K562 (cell line): ENCODE data around the gene HOXA1. TPM values are rescaled to one million over a fixed set of nuclear protein-coding genes. Genes with fewer than 3 reads are reported as not detected.
"Not testable (repeated sequence)": the region's sequence is repeated elsewhere in the genome, so short reads cannot be mapped to it uniquely, and the experiment has no call there.

Experiments
- ATAC-seq: fragments of 200-7000 bp; cut with Tn5 transposase; 3 replicates; pipeline ENCODE4 v1.9.1; 2020; ENCODE audit warnings: moderate library complexity
- BruUV-seq: library from RNA; stranded (reverse); fragments of 400-500 nt; replicated peaks from 2 replicates; lab custom pipeline; 2021; lab: Mats Ljungman, UMichigan
- CTCF ChIA-PET: fragments of 300-600 bp; formaldehyde crosslinking; extraction: SDS; loops from one replicate; lab custom pipeline; 2021; ENCODE audit warnings: low intra/inter-chr PET ratio; lab: Yijun Ruan, JAX
- POLR2A ChIA-PET: fragments of 300-600, 350-650 bp; sonication (Branson Sonifier 250); formaldehyde crosslinking; extraction: SDS; loops from one replicate; lab custom pipeline; 2021; ENCODE audit warnings: antibody characterized with exemption, inconsistent platforms; lab: Yijun Ruan, JAX
- DNase-seq, 4 experiments: peaks; one replicate each; pipeline versions ENCODE4 v3.0.0 to v3.0.0-alpha.2; 2011 to 2018; ENCODE audit warnings: low spot score in 3 of 4, mixed read lengths in 3 of 4; ENCODE audit errors: extremely low read depth in 1 of 4
- FAIRE-seq: peaks from 2 replicates; lab custom pipeline; 2011; peaks lifted over from hg19 to GRCh38; lab: Jason Lieb, UNC
- H2AFZ ChIP-seq: 2 replicates; pipeline ENCODE4 v1.6.0; 2011; ENCODE audit warnings: low read depth, low read length, control low read depth, inconsistent platforms
- H3K27ac ChIP-seq: fragments of 200-600 bp; 3 replicates; pipeline ENCODE4 v1.8.0; 2011; ENCODE audit warnings: low read depth, mild to moderate bottlenecking, control low read depth, inconsistent platforms, low read length, moderate library complexity, mixed read lengths; ENCODE audit errors: extremely low read depth
- H3K27me3 ChIP-seq, 2 experiments: fragments of 300-600 bp in 1 of 2; 2 replicates in 1 of 2; 3 replicates in 1 of 2; pipeline versions ENCODE4 v1.6.0 to v1.8.0; 2011; ENCODE audit warnings: inconsistent platforms in 2 of 2, low read length in 2 of 2, mild to moderate bottlenecking in 1 of 2, mixed read lengths in 1 of 2, moderate library complexity in 1 of 2; ENCODE audit not compliant: control insufficient read depth in 2 of 2, insufficient read depth in 2 of 2
- H3K36me3 ChIP-seq: fragments of 300-600 bp; 3 replicates; pipeline ENCODE4 v1.8.0; 2011; ENCODE audit warnings: mild to moderate bottlenecking, low read length, inconsistent platforms; ENCODE audit not compliant: control insufficient read depth, insufficient read depth
- H3K4me1 ChIP-seq, 2 experiments: fragments of 200-600 bp in 1 of 2; replicated peaks in 1 of 2; 2 replicates in 1 of 2; 3 replicates in 1 of 2; pipeline versions ENCODE4 v1.5.1 to v1.8.0; 2011; ENCODE audit warnings: inconsistent platforms in 2 of 2, low read length in 2 of 2, mild to moderate bottlenecking in 1 of 2, mixed read lengths in 1 of 2, moderate library complexity in 1 of 2; ENCODE audit not compliant: control insufficient read depth in 2 of 2, insufficient read depth in 2 of 2
- H3K4me2 ChIP-seq: 2 replicates; pipeline ENCODE4 v1.6.1; 2011; ENCODE audit warnings: low read length, control low read depth, inconsistent platforms, mixed read lengths; ENCODE audit not compliant: insufficient read depth
- H3K4me3 ChIP-seq: fragments of 200-600 bp; sonication (generic), shearing (Covaris generic); 2 replicates; pipeline ENCODE4 v1.5.1; 2016; ENCODE audit warnings: control low read depth, inconsistent platforms
- H3K79me2 ChIP-seq: fragments of 200-600 bp; 3 replicates; pipeline ENCODE4 v1.8.0; 2011; ENCODE audit warnings: low read length, inconsistent platforms; ENCODE audit not compliant: control insufficient read depth, insufficient read depth
- H3K9ac ChIP-seq, 2 experiments: 2 replicates each; pipeline versions ENCODE4 v1.6.0 to v1.6.1; 2011; ENCODE audit warnings: low read depth in 2 of 2, low read length in 2 of 2, control low read depth in 1 of 2, inconsistent platforms in 1 of 2, mild to moderate bottlenecking in 1 of 2, mixed read lengths in 1 of 2; ENCODE audit not compliant: insufficient read depth in 1 of 2
- H3K9me1 ChIP-seq: one replicate; pipeline ENCODE4 v1.6.0; 2011; ENCODE audit warnings: inconsistent platforms, mild to moderate bottlenecking, low read length, moderate library complexity; ENCODE audit not compliant: control insufficient read depth, insufficient read depth
- H3K9me3 ChIP-seq: replicated peaks from 2 replicates; pipeline ENCODE4 v1.5.1; 2011; ENCODE audit warnings: low read depth, low read length, inconsistent platforms; ENCODE audit not compliant: control insufficient read depth, insufficient read depth
- H4K20me1 ChIP-seq: replicated peaks from 2 replicates; pipeline ENCODE4 v1.6.1; 2011; ENCODE audit warnings: low read length, inconsistent platforms, mixed read lengths; ENCODE audit not compliant: control insufficient read depth, insufficient read depth
- WGBS: fragments of 100-300 bp; shearing (Covaris generic); methylation state at CpG from one replicate; pipeline ENCODE4 v1.1.6; 2016; ENCODE audit warnings: low coverage, mixed read lengths; ENCODE audit not compliant: insufficient coverage; ENCODE audit errors: missing lambda C conversion rate; 5-methylcytosine and 5-hydroxymethylcytosine counted together
- in situ Hi-C: fragments of 300-500 bp; cut with MboI; formaldehyde crosslinking; loops from 4 replicates; pipeline ENCODE4 v1.15.0; 2018; ENCODE audit warnings: inconsistent platforms, mixed read lengths
- intact Hi-C: fragments of 100-400 bp; cut with micrococcal nuclease; formaldehyde crosslinking; loops from 2 replicates; pipeline ENCODE4 v1.14.2; 2022
- polyA plus RNA-seq, 8 experiments: library from polyadenylated mRNA; depleted of rRNA in 4 of 8; stranded (reverse) in 5 of 8; unstranded in 3 of 8; fragments of >200 nt; fragmentation: Nextera tagmentation in 2 of 8; fragmentation: Illumina TruSeq in 1 of 8; extraction: Ambion mirVana in 2 of 8; extraction: Trizol in 1 of 8; gene quantifications; 2 replicates each; pipeline versions ENCODE4 v1.2.1 to v1.2.3, GENCODE V29; 2011 to 2014; ENCODE audit warnings: inconsistent platforms in 1 of 8, missing spikeins in 1 of 8
- small RNA-seq: library from RNA; depleted of rRNA; stranded (forward); fragments of <200 nt; gene quantifications from one replicate; pipeline ENCODE3, GENCODE V24; 2014
- total RNA-seq, 7 experiments: library from RNA; depleted of rRNA in 6 of 7; stranded (reverse); fragments of >200 nt in 6 of 7; fragmentation: Illumina TruSeq in 2 of 7; extraction: Trizol in 2 of 7; gene quantifications; 2 replicates each; pipeline versions ENCODE4 v1.2.1 to v1.2.3, GENCODE V29; 2011 to 2021; ENCODE audit warnings: low replicate concordance in 1 of 7

Gene HOXA1
- total and polyA plus RNA-seq, 9 of the 15 experiments (the other 6 are each of a cell fraction or from before 2014, with no cell fraction given) = 0.03 to 0.63 (median 0.09) TPM; not detected in 4

DNA sequence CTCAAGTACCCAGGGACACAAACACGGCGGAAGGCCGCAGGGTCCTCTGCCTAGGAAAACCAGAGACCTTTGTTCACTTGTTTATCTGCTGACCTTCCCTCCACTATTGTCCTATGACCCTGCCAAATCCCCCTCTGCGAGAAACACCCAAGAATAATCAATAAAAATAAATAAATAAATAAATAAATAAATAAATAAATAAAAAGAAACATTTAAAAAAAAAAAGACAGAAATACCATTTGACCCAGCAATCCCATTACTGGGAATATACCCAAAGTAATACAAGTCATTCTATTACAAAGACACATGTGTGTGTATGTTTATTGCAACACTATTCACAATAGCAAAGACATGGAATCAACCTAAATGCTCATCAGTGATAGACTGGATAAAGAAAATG lies 49.8 kb downstream of the HOXA1 start:
- H4K20me1 ChIP-seq, CTCF ChIA-PET, H3K27me3 ChIP-seq, POLR2A ChIA-PET, intact Hi-C loops, H3K4me1 ChIP-seq, H3K79me2 ChIP-seq, FAIRE-seq, H3K9me3 ChIP-seq, H2AFZ ChIP-seq, H3K27ac ChIP-seq, in situ Hi-C loops, ATAC-seq, H3K4me2 ChIP-seq, H3K4me3 ChIP-seq, H3K9me1 ChIP-seq, H3K36me3 ChIP-seq, H3K9ac ChIP-seq, BruUV-seq, DNase-seq: not testable (repeated sequence)
- no CpG with 5 or more reads among the region's 4 CpGs for WGBS

GRCh38 chr7:27045066-27045465 lies 50.7 kb downstream of the HOXA1 start:
- H3K4me2 ChIP-seq, H3K27me3 ChIP-seq, H3K4me1 ChIP-seq, H3K27ac ChIP-seq, intact Hi-C loops, BruUV-seq, H3K9me1 ChIP-seq, in situ Hi-C loops, H2AFZ ChIP-seq, H3K9ac ChIP-seq, H3K4me3 ChIP-seq, FAIRE-seq, H4K20me1 ChIP-seq, H3K79me2 ChIP-seq, DNase-seq, POLR2A ChIA-PET, H3K9me3 ChIP-seq, ATAC-seq, H3K36me3 ChIP-seq, CTCF ChIA-PET: not testable (repeated sequence)
- WGBS = no CpG with 5 or more reads among the region's 28 CpGs

Small RNA genes lying within 50 kb of the gene (small RNA-seq; reads per million reads assigned to genes)
- gene RF01977 = not detected

Other genes with a start within 250 kb of the HOXA1 start
Only the 7 nearest of the 12 such genes appear.
- gene HOXA2, start 6.7 kb upstream of the HOXA1 start, total RNA-seq (2014; rRNA removed) = not detected in 2 replicates
- not detected in 2 replicates for gene HOXA2, start 6.7 kb upstream of the HOXA1 start, total RNA-seq (2014; rRNA removed; fragmentation: Illumina TruSeq; extraction: Trizol)
- gene HOXA2, start 6.7 kb upstream of the HOXA1 start, total RNA-seq (2015; rRNA removed; fragmentation: Illumina TruSeq; extraction: Trizol) = not detected in 2 replicates
- not detected in 2 replicates for gene HOXA2, start 6.7 kb upstream of the HOXA1 start, total RNA-seq (2021)
- gene HOXA2, start 6.7 kb upstream of the HOXA1 start, polyA plus RNA-seq (2011; rRNA removed) = 0.04 TPM in 1 of 2 replicates, not detected in the other
- gene HOXA2, start 6.7 kb upstream of the HOXA1 start, polyA plus RNA-seq (2014; fragmentation: Illumina TruSeq; extraction: Trizol) = not detected in 2 replicates
- gene HOXA2, start 6.7 kb upstream of the HOXA1 start, polyA plus RNA-seq (2014; fragmentation: Nextera tagmentation; extraction: Ambion mirVana) = not detected
- gene HOXA2, start 6.7 kb upstream of the HOXA1 start, polyA plus RNA-seq (2014; rRNA removed) = not detected in 2 replicates
- not detected in 2 replicates for gene HOXA4, start 34.8 kb upstream of the HOXA1 start, total RNA-seq (2014; rRNA removed)
- gene HOXA4, start 34.8 kb upstream of the HOXA1 start, total RNA-seq (2014; rRNA removed; fragmentation: Illumina TruSeq; extraction: Trizol) = not detected in 2 replicates
- gene HOXA4, start 34.8 kb upstream of the HOXA1 start, total RNA-seq (2015; rRNA removed; fragmentation: Illumina TruSeq; extraction: Trizol) = not detected in 2 replicates
- not detected in 2 replicates for gene HOXA4, start 34.8 kb upstream of the HOXA1 start, total RNA-seq (2021)
- not detected in 2 replicates for gene HOXA4, start 34.8 kb upstream of the HOXA1 start, polyA plus RNA-seq (2011; rRNA removed)
- not detected in 2 replicates for gene HOXA4, start 34.8 kb upstream of the HOXA1 start, polyA plus RNA-seq (2014; fragmentation: Illumina TruSeq; extraction: Trizol)
- not detected for gene HOXA4, start 34.8 kb upstream of the HOXA1 start, polyA plus RNA-seq (2014; fragmentation: Nextera tagmentation; extraction: Ambion mirVana)
- not detected in 2 replicates for gene HOXA4, start 34.8 kb upstream of the HOXA1 start, polyA plus RNA-seq (2014; rRNA removed)
- not detected in 2 replicates for gene HOXA5, start 47.7 kb upstream of the HOXA1 start, total RNA-seq (2014; rRNA removed)
- gene HOXA5, start 47.7 kb upstream of the HOXA1 start, total RNA-seq (2014; rRNA removed; fragmentation: Illumina TruSeq; extraction: Trizol) = not detected in 2 replicates
- not detected in 2 replicates for gene HOXA5, start 47.7 kb upstream of the HOXA1 start, total RNA-seq (2015; rRNA removed; fragmentation: Illumina TruSeq; extraction: Trizol)
- not detected in 2 replicates for gene HOXA5, start 47.7 kb upstream of the HOXA1 start, total RNA-seq (2021)
- gene HOXA5, start 47.7 kb upstream of the HOXA1 start, polyA plus RNA-seq (2011; rRNA removed) = 0.13 TPM in 1 of 2 replicates, not detected in the other
- gene HOXA5, start 47.7 kb upstream of the HOXA1 start, polyA plus RNA-seq (2014; fragmentation: Illumina TruSeq; extraction: Trizol) = not detected in 2 replicates
- not detected for gene HOXA5, start 47.7 kb upstream of the HOXA1 start, polyA plus RNA-seq (2014; fragmentation: Nextera tagmentation; extraction: Ambion mirVana)
- not detected in 2 replicates for gene HOXA5, start 47.7 kb upstream of the HOXA1 start, polyA plus RNA-seq (2014; rRNA removed)
- gene HOXA6, start 51.8 kb upstream of the HOXA1 start, total RNA-seq (2014; rRNA removed) = not detected in 2 replicates
- not detected in 2 replicates for gene HOXA6, start 51.8 kb upstream of the HOXA1 start, total RNA-seq (2014; rRNA removed; fragmentation: Illumina TruSeq; extraction: Trizol)
- gene HOXA6, start 51.8 kb upstream of the HOXA1 start, total RNA-seq (2015; rRNA removed; fragmentation: Illumina TruSeq; extraction: Trizol) = not detected in 2 replicates
- gene HOXA6, start 51.8 kb upstream of the HOXA1 start, total RNA-seq (2021) = not detected in 2 replicates
- gene HOXA6, start 51.8 kb upstream of the HOXA1 start, polyA plus RNA-seq (2011; rRNA removed) = not detected in 2 replicates
- gene HOXA6, start 51.8 kb upstream of the HOXA1 start, polyA plus RNA-seq (2014; fragmentation: Illumina TruSeq; extraction: Trizol) = not detected in 2 replicates
- gene HOXA6, start 51.8 kb upstream of the HOXA1 start, polyA plus RNA-seq (2014; fragmentation: Nextera tagmentation; extraction: Ambion mirVana) = not detected
- gene HOXA6, start 51.8 kb upstream of the HOXA1 start, polyA plus RNA-seq (2014; rRNA removed) = not detected in 2 replicates
- gene HOXA3, start 56.6 kb upstream of the HOXA1 start, total RNA-seq (2014; rRNA removed) = not detected in 2 replicates
- not detected in 2 replicates for gene HOXA3, start 56.6 kb upstream of the HOXA1 start, total RNA-seq (2014; rRNA removed; fragmentation: Illumina TruSeq; extraction: Trizol)
- not detected in 2 replicates for gene HOXA3, start 56.6 kb upstream of the HOXA1 start, total RNA-seq (2015; rRNA removed; fragmentation: Illumina TruSeq; extraction: Trizol)
- gene HOXA3, start 56.6 kb upstream of the HOXA1 start, total RNA-seq (2021) = 0.04 and 0.18 TPM in 2 replicates
- gene HOXA3, start 56.6 kb upstream of the HOXA1 start, polyA plus RNA-seq (2011; rRNA removed) = 0.13 TPM in 1 of 2 replicates, not detected in the other
- gene HOXA3, start 56.6 kb upstream of the HOXA1 start, polyA plus RNA-seq (2014; fragmentation: Illumina TruSeq; extraction: Trizol) = not detected in 2 replicates
- gene HOXA3, start 56.6 kb upstream of the HOXA1 start, polyA plus RNA-seq (2014; fragmentation: Nextera tagmentation; extraction: Ambion mirVana) = not detected
- not detected in 2 replicates for gene HOXA3, start 56.6 kb upstream of the HOXA1 start, polyA plus RNA-seq (2014; rRNA removed)
- not detected in 2 replicates for gene HOXA7, start 60.7 kb upstream of the HOXA1 start, total RNA-seq (2014; rRNA removed)
- not detected in 2 replicates for gene HOXA7, start 60.7 kb upstream of the HOXA1 start, total RNA-seq (2014; rRNA removed; fragmentation: Illumina TruSeq; extraction: Trizol)
- not detected in 2 replicates for gene HOXA7, start 60.7 kb upstream of the HOXA1 start, total RNA-seq (2015; rRNA removed; fragmentation: Illumina TruSeq; extraction: Trizol)
- not detected in 2 replicates for gene HOXA7, start 60.7 kb upstream of the HOXA1 start, total RNA-seq (2021)
- not detected in 2 replicates for gene HOXA7, start 60.7 kb upstream of the HOXA1 start, polyA plus RNA-seq (2011; rRNA removed)
- gene HOXA7, start 60.7 kb upstream of the HOXA1 start, polyA plus RNA-seq (2014; fragmentation: Illumina TruSeq; extraction: Trizol) = not detected in 2 replicates
- gene HOXA7, start 60.7 kb upstream of the HOXA1 start, polyA plus RNA-seq (2014; fragmentation: Nextera tagmentation; extraction: Ambion mirVana) = not detected
- gene HOXA7, start 60.7 kb upstream of the HOXA1 start, polyA plus RNA-seq (2014; rRNA removed) = not detected in 2 replicates
- gene HOXA9, start 69.5 kb upstream of the HOXA1 start, total RNA-seq (2014; rRNA removed) = not detected in 2 replicates
- not detected in 2 replicates for gene HOXA9, start 69.5 kb upstream of the HOXA1 start, total RNA-seq (2014; rRNA removed; fragmentation: Illumina TruSeq; extraction: Trizol)
- not detected in 2 replicates for gene HOXA9, start 69.5 kb upstream of the HOXA1 start, total RNA-seq (2015; rRNA removed; fragmentation: Illumina TruSeq; extraction: Trizol)
- gene HOXA9, start 69.5 kb upstream of the HOXA1 start, total RNA-seq (2021) = not detected in 2 replicates
- gene HOXA9, start 69.5 kb upstream of the HOXA1 start, polyA plus RNA-seq (2011; rRNA removed) = not detected in 2 replicates
- not detected in 2 replicates for gene HOXA9, start 69.5 kb upstream of the HOXA1 start, polyA plus RNA-seq (2014; fragmentation: Illumina TruSeq; extraction: Trizol)
- gene HOXA9, start 69.5 kb upstream of the HOXA1 start, polyA plus RNA-seq (2014; fragmentation: Nextera tagmentation; extraction: Ambion mirVana) = not detected
- not detected in 2 replicates for gene HOXA9, start 69.5 kb upstream of the HOXA1 start, polyA plus RNA-seq (2014; rRNA removed)